Ovary (tissue), 9 donors: ENCODE data around the gene TRIM44. TPM values are rescaled to one million over a fixed set of nuclear protein-coding genes. Genes with fewer than 3 reads are reported as not detected.

Experiments used
- DNase-seq, 5 donors: peaks; one replicate each; pipeline ENCODE4 v3.0.0-alpha.2; 2019 to 2020
- H3K27ac ChIP-seq, 2 donors: fragments of 200-600 bp; one replicate each; pipeline versions ENCODE4 v1.5.1 to v1.8.0; 2019 to 2022
- H3K27me3 ChIP-seq: fragments of 200-600 bp; one replicate; pipeline ENCODE4 v1.8.0; 2022
- H3K36me3 ChIP-seq: fragments of 200-600 bp; sonication (generic); one replicate; pipeline ENCODE4 v1.5.1; 2019
- H3K4me1 ChIP-seq: one replicate; pipeline ENCODE4 v1.8.1; 2013; ENCODE audit warnings: mild to moderate bottlenecking, moderate library complexity; ENCODE audit not compliant: insufficient read depth
- H3K4me3 ChIP-seq: fragments of 200-600 bp; sonication (generic); one replicate; pipeline ENCODE4 v1.5.1; 2017
- H3K9me3 ChIP-seq, 2 donors: fragments of 200-600 bp in 1 of 2; sonication (generic) in 1 of 2; one replicate each; pipeline versions ENCODE4 v1.5.1 to v1.8.1; 2013 to 2019; ENCODE audit warnings: mild to moderate bottlenecking in 1 of 2, moderate library complexity in 1 of 2
- EP300 ChIP-seq: sonication (generic); formaldehyde crosslinking; IDR thresholded peaks from one replicate; pipeline ENCODE4 v1.6.1; 2017; ENCODE audit warnings: antibody characterized with exemption
- POLR2A ChIP-seq: fragments of 450-650 bp; IDR thresholded peaks from one replicate; pipeline ENCODE4 v1.6.1; 2017; ENCODE audit warnings: antibody characterized with exemption, mild to moderate bottlenecking, moderate library complexity
- WGBS, 3 donors: extraction: QIAGEN DNeasy Blood & Tissue Kit in 1 of 3; methylation state at CpG; one replicate each; pipeline versions ENCODE4 v1.1.5 to v1.1.7; 2013 to 2017; 5-methylcytosine and 5-hydroxymethylcytosine counted together
- intact Hi-C, 4 donors: fragments of 100-400 bp; cut with DNase I; formaldehyde crosslinking; loops; one replicate each; pipeline versions ENCODE4 v1.11.0 to v1.15.1; 2022 to 2023
- polyA plus RNA-seq, 2 donors: library from polyadenylated mRNA; stranded (reverse); fragments of 200-250 nt in 1 of 2; fragments of 350-450 nt in 1 of 2; fragmentation: Illumina TruSeq in 1 of 2; extraction: RNeasy Lipid Tissue Mini Kit (QIAGEN cat#74804) in 1 of 2; gene quantifications; one replicate each; pipeline ENCODE4 v1.2.3, GENCODE V29; 2013 to 2014
- total RNA-seq, 7 donors: library from RNA; depleted of rRNA in 2 of 7; stranded (reverse); fragments of >200 nt in 2 of 7; fragmentation: NEBNext Ultra II Directional in 3 of 7; extraction: Animal tissue kit (Norgen Biotek cat#: 25700) in 3 of 7; gene quantifications; one replicate each; pipeline versions ENCODE4 v1.1.0 to v1.2.4, GENCODE V29; 2016 to 2023
- TF ChIP-seq, protein P1 (sequence below), 3 donors: fragments of 450-650 bp in 2 of 3; fragments of 200-600 bp in 1 of 3; IDR thresholded peaks; one replicate each; pipeline versions ENCODE4 v1.5.1 to v1.8.0; 2016 to 2022; ENCODE audit warnings: antibody characterized with exemption in 3 of 3, mild to moderate bottlenecking in 1 of 3
- donor health status: DM: no; HTN: no; CAD: no; lungs with moderate emphysema.
- donor health status: DM: no; HTN: no; CAD: no.
- donor health status: Bipolar disorder and iron deficiency.
- donor health status: DM: yes; HTN: yes; CAD: no.
- donor health status: DM: no; HTN: no; CAD: no.
- donor health status: DM: yes; HTN: yes; CAD: no.

Gene TRIM44
- total and polyA plus RNA-seq, 9 donors = 9.9 to 54.6 (median 45.7) TPM

DNA sequence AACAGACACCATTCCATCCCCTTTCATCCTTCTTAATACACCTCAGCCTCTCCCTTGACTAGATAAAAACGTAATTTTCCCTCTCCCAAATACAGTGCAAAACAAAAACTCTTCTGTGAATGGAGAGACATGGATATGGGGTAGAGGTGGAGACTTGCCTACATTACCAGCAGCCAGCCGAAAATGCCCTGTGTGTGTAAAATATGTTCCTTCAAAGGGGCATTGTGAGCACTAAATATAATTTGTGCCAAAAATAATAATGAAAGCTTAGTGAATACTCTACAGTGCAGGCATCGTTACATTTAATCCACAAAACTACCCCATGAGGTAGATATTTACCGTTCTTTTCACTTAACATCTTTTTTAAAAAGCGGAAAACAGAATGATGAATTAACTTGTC, 1.0 kb upstream of the TRIM44 start:
- Histone ChIP-seq H3K4me3 (peak overlapping the region; percentile 71), H3K36me3 (no peaks in the 10 kb centered on the region), H3K4me1 (peaks cover 6% of the 10 kb centered on the region), H3K27ac (no peak overlapping the region), H3K9me3 (no peaks in the 10 kb centered on the region), H3K27me3 (no peaks in the 10 kb centered on the region)
- intact Hi-C loops = loop anchor here in 1 of 4 donors (5.0 kb wide), 1 partner anchor 44 kb away; the partner anchor contains the start of gene FJX1
- no peak for DNase-seq
- TF ChIP-seq EP300 (no peak), POLR2A (no peak)
- TF ChIP-seq, protein P1, sequence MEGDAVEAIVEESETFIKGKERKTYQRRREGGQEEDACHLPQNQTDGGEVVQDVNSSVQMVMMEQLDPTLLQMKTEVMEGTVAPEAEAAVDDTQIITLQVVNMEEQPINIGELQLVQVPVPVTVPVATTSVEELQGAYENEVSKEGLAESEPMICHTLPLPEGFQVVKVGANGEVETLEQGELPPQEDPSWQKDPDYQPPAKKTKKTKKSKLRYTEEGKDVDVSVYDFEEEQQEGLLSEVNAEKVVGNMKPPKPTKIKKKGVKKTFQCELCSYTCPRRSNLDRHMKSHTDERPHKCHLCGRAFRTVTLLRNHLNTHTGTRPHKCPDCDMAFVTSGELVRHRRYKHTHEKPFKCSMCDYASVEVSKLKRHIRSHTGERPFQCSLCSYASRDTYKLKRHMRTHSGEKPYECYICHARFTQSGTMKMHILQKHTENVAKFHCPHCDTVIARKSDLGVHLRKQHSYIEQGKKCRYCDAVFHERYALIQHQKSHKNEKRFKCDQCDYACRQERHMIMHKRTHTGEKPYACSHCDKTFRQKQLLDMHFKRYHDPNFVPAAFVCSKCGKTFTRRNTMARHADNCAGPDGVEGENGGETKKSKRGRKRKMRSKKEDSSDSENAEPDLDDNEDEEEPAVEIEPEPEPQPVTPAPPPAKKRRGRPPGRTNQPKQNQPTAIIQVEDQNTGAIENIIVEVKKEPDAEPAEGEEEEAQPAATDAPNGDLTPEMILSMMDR (IDR thresholded peaks at IDR 0.05) = no peak
- 6 to 13% (median 10%) methylated on average over 5 of the region's 5 CpGs for WGBS, 3 donors

DNA sequence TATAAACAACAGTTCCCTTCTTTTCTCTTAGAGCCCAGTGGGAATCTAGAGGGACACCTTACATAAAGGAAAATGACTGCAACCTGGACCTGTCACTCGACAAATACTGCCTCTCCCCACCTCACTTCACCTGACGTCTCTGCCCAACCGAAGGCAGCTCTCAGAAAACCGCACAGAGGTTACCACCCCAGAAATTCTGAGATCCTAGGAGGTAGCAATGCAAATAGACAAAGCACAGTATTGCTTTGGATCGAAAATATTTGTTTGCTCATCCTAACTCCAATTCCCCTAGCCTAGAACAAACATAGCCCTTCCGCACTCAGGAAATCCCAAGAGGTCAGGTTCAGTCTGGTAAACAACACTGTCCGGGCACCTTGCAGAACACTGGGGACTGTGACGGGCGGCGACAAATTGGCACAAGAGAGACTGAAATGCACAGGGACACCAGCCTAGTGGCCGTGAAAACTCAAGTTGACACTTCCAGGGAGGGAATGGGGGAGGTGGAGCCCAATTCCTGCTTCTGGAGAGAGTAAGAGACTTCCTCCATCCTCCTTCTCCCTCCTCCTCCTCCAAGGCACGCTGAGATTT, 420 bp upstream of the TRIM44 start:
- H3K9me3 ChIP-seq = no peaks in the 10 kb centered on the region
- TF ChIP-seq POLR2A (no peak), EP300 (no peak)
- TF ChIP-seq, protein P1 (IDR thresholded peaks at IDR 0.05) = no peak
- H3K36me3 ChIP-seq = no peaks in the 10 kb centered on the region
- H3K27ac ChIP-seq = peak overlapping the region; percentile 94 to 95
- intact Hi-C loops = loop anchor here in 1 of 4 donors (5.0 kb wide), 1 partner anchor 45 kb away; the partner anchor contains the start of gene FJX1
- DNase-seq = no peak
- peaks cover 6% of the 10 kb centered on the region for H3K4me1 ChIP-seq
- 0% methylated on average over 12 of the region's 12 CpGs for WGBS, 3 donors
- peak overlapping the region; percentile 71 for H3K4me3 ChIP-seq
- no peaks in the 10 kb centered on the region for H3K27me3 ChIP-seq

DNA sequence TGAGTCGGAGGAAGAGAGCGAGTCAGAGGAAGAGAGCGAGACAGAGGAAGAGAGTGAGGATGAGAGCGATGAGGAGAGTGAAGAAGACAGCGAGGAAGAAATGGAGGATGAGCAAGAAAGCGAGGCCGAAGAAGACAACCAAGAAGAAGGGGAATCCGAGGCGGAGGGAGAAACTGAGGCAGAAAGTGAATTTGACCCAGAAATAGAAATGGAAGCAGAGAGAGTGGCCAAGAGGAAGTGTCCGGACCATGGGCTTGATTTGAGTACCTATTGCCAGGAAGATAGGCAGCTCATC, 780 bp downstream of the TRIM44 start:
- TF ChIP-seq EP300 (no peak), POLR2A (no peak)
- TF ChIP-seq, protein P1 (IDR thresholded peaks at IDR 0.05) = no peak
- WGBS, 3 donors = 73 to 82% (median 75%) methylated on average over 10 of the region's 10 CpGs
- H3K9me3 ChIP-seq = no peaks in the 10 kb centered on the region
- intact Hi-C loops = loop anchor here in 1 of 4 donors (5.0 kb wide), 1 partner anchor 46 kb away; the partner anchor contains the start of gene FJX1
- H3K36me3 ChIP-seq = no peaks in the 10 kb centered on the region
- DNase-seq = no peak
- H3K27me3 ChIP-seq = no peaks in the 10 kb centered on the region
- H3K4me1 ChIP-seq = peaks cover 6% of the 10 kb centered on the region
- H3K27ac ChIP-seq = peak overlapping the region in 1 of 2 donors; percentile 95
- peak overlapping the region; percentile 71 for H3K4me3 ChIP-seq

DNA sequence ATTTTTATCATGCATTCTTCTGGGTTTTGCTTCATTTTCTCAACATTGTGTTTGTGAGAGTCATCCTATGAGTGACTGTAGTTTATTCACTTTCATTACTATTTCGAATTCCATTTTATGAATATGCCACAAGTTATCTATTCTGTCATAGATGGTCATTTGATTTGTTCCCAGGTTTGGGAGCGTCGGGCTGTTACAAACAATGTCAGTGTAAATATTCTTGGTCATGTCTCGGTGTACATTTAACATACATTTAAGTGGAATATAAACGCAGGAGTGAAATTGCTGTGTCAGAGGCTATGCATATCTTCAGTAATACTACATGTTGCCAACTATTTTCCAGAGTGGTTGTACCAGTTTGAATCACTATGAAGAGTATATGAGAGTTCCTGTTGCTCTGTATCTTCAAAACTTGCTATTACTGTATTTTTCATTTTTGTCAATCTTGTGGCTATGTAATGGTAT, 2.4 kb downstream of the TRIM44 start:
- H3K27me3 ChIP-seq = no peaks in the 10 kb centered on the region
- H3K4me1 ChIP-seq = peaks cover 6% of the 10 kb centered on the region
- no peaks in the 10 kb centered on the region for H3K36me3 ChIP-seq
- no peak for DNase-seq
- no peak overlapping the region for H3K4me3 ChIP-seq
- no peak overlapping the region for H3K27ac ChIP-seq
- TF ChIP-seq POLR2A (no peak), EP300 (no peak)
- TF ChIP-seq, protein P1 (IDR thresholded peaks at IDR 0.05) = no peak
- intact Hi-C loops = loop anchor here in 1 of 4 donors (5.0 kb wide), 1 partner anchor 48 kb away; the partner anchor contains the start of gene FJX1
- H3K9me3 ChIP-seq = no peaks in the 10 kb centered on the region
- 97 to 98% (median 98%) methylated on average over 5 of the region's 5 CpGs for WGBS, 3 donors
